K562 (cell line): ENCODE data around the gene TLX2.

ENCODE experiments used
- ARID2 ChIP-seq: fragments of 450-650 bp; IDR thresholded peaks from 2 replicates; pipeline ENCODE4 v1.6.1; 2017; ENCODE audit warnings: antibody characterized with exemption, mild to moderate bottlenecking
- BHLHE40 ChIP-seq: IDR thresholded peaks from 2 replicates; pipeline ENCODE4 v1.6.1; 2011; ENCODE audit warnings: low read length, improper control_type of control experiment
- CHCHD3 ChIP-seq: fragments of 250-450 bp; sonication (Bioruptor Pico); IDR thresholded peaks from 2 replicates; pipeline ENCODE4 v2.1.2; 2022; ENCODE audit warnings: mild to moderate bottlenecking
- EHMT2 ChIP-seq: fragments of 450-650 bp; IDR thresholded peaks from 2 replicates; pipeline ENCODE4 v1.6.1; 2018; ENCODE audit warnings: antibody characterized with exemption
- EP300 ChIP-seq: IDR thresholded peaks from 2 replicates; pipeline ENCODE4 v1.6.1; 2012; ENCODE audit warnings: low read length, improper control_type of control experiment
- MYC ChIP-seq, 2 experiments: fragments of 250-450 bp in 1 of 2; sonication (Bioruptor Pico) in 1 of 2; IDR thresholded peaks; 2 replicates each; pipeline versions ENCODE4 v1.5.1 to v1.6.1; 2012 to 2021; ENCODE audit warnings: low read depth in 2 of 2, borderline replicate concordance in 1 of 2, improper control_type of control experiment in 1 of 2, low read length in 1 of 2, mild to moderate bottlenecking in 1 of 2, moderate library complexity in 1 of 2
- NRF1 ChIP-seq, 2 experiments: fragments of 450-650 bp; IDR thresholded peaks in 1 of 2; conservative IDR thresholded peaks in 1 of 2; 2 replicates each; pipeline ENCODE4 v1.6.1; 2014; ENCODE audit warnings: mild to moderate bottlenecking in 2 of 2
- PCBP2 ChIP-seq: fragments of 200-400 bp; formaldehyde crosslinking; IDR thresholded peaks from 2 replicates; pipeline ENCODE4 v1.6.1; 2018; ENCODE audit warnings: low read length, low read depth, mild to moderate bottlenecking, moderate library complexity; ENCODE audit not compliant: poor library complexity, severe bottlenecking
- SRSF1 ChIP-seq: fragments of 200-400 bp; formaldehyde crosslinking; IDR thresholded peaks from 2 replicates; pipeline ENCODE4 v1.6.1; 2017; ENCODE audit warnings: mild to moderate bottlenecking, low read depth, low read length, moderate library complexity
- TEAD4 ChIP-seq, 2 experiments: sonication (generic) in 1 of 2; formaldehyde crosslinking in 1 of 2; IDR thresholded peaks; 2 replicates each; pipeline versions ENCODE4 v1.6.1 to v1.8.0; 2012 to 2022; ENCODE audit warnings: borderline replicate concordance in 1 of 2, inconsistent platforms in 1 of 2, low read length in 1 of 2, mild to moderate bottlenecking in 1 of 2, missing genetic modification reagents in 1 of 2
- YY1 ChIP-seq, 3 experiments: IDR thresholded peaks; 2 replicates each; pipeline ENCODE4 v1.6.1; 2011; ENCODE audit warnings: low read length in 2 of 3, mild to moderate bottlenecking in 2 of 3, moderate library complexity in 2 of 3, borderline replicate concordance in 1 of 3, control low read depth in 1 of 3, low read depth in 1 of 3; ENCODE audit not compliant: insufficient read depth in 3 of 3, insufficient replicate concordance in 2 of 3, control insufficient read depth in 1 of 3, insufficient read length in 1 of 3; ENCODE audit errors: extremely low read depth in 1 of 3
- TF ChIP-seq, protein P1 (sequence below): sonication (generic); formaldehyde crosslinking; IDR thresholded peaks from 2 replicates; pipeline ENCODE4 v1.5.0; 2020; ENCODE audit warnings: missing genetic modification reagents
- TF ChIP-seq, protein P2 (sequence below), 2 experiments: IDR thresholded peaks in 1 of 2; conservative IDR thresholded peaks in 1 of 2; 2 replicates each; pipeline ENCODE4 v1.6.1; 2016; ENCODE audit warnings: low read depth in 2 of 2, mild to moderate bottlenecking in 1 of 2, missing compliant biosample characterization in 1 of 2, missing genetic modification characterization in 1 of 2, moderate library complexity in 1 of 2
- TF ChIP-seq, protein P3 (sequence below): fragments of 250-450 bp; sonication (Bioruptor Pico); IDR thresholded peaks from 2 replicates; pipeline ENCODE4 v1.8.0; 2021; ENCODE audit warnings: moderate library complexity, mild to moderate bottlenecking, inconsistent platforms

DNA sequence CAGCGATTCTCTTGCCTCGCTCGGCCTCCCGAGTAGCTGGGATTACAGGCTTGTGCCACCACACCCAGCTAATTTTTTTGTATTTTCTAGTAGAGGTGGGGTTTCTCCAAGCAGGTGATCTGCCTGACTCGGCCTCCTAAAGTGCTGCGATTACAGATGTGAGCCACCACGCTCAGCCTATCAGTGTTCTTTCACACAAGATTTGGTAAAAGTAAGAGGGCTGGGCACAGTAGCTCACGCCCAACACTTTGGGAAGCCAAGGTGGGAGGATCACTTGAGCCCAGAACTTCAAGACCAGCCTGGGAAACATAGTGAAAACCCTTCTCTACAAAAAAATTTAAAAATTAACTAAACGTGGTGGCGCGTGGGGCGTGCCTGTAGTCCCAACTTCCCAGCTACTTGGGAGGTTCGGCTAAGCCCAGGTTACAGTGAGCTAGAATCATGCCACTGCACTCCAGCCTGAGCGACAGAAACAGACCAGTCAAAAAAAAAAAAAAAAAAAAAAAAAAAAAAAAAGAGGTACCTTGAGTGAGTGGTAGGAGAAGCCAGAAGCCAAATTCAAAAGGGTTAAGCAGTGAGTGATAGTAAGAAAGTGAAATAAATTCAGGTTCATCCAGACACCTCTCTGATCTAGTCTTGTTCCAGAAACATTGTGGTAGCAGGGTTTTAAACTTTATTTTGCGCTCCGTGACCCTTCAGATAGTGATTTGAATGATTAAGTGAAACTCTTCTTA lies 42.8 kb upstream of the TLX2 start:
- TF ChIP-seq CHCHD3 (CRISPR knock-in tag) (no peak), NRF1 (conservative IDR thresholded peaks at IDR 0.05 in 1 of 2, IDR thresholded peaks at IDR 0.05 in 1 of 2) (no peak), ARID2 (no peak), PCBP2 (no peak), EHMT2 (no peak), EP300 (no peak), SRSF1 (no peak), TEAD4 (IDR thresholded peaks at IDR 0.05; ENCODE audit: low read length) (no peak), TEAD4 (CRISPR knock-in tag; IDR thresholded peaks at IDR 0.05; ENCODE audit: borderline replicate concordance) (no peak), BHLHE40 (no peak), MYC (IDR thresholded peaks at IDR 0.05; ENCODE audit: low read depth, low read length) (no peak), MYC (CRISPR knock-in tag; IDR thresholded peaks at IDR 0.05; ENCODE audit: borderline replicate concordance, low read depth) (no peak), YY1 (IDR thresholded peaks at IDR 0.05; ENCODE audit: borderline replicate concordance in 1 of 3, control insufficient read depth in 1 of 3, extremely low read depth in 1 of 3, insufficient read depth in 3 of 3, insufficient read length in 1 of 3, insufficient replicate concordance in 2 of 3, low read depth in 1 of 3, low read length in 2 of 3) (no peak)
- TF ChIP-seq, protein P1, sequence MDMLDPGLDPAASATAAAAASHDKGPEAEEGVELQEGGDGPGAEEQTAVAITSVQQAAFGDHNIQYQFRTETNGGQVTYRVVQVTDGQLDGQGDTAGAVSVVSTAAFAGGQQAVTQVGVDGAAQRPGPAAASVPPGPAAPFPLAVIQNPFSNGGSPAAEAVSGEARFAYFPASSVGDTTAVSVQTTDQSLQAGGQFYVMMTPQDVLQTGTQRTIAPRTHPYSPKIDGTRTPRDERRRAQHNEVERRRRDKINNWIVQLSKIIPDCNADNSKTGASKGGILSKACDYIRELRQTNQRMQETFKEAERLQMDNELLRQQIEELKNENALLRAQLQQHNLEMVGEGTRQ, result no peak
- TF ChIP-seq, protein P2, sequence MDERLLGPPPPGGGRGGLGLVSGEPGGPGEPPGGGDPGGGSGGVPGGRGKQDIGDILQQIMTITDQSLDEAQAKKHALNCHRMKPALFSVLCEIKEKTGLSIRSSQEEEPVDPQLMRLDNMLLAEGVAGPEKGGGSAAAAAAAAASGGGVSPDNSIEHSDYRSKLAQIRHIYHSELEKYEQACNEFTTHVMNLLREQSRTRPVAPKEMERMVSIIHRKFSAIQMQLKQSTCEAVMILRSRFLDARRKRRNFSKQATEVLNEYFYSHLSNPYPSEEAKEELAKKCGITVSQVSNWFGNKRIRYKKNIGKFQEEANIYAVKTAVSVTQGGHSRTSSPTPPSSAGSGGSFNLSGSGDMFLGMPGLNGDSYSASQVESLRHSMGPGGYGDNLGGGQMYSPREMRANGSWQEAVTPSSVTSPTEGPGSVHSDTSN (CRISPR knock-in tag; IDR thresholded peaks at IDR 0.05; ENCODE audit: low read depth), result no peak
- TF ChIP-seq, protein P2 (tag; conservative IDR thresholded peaks at IDR 0.05; ENCODE audit: low read depth), result no peak
- TF ChIP-seq, protein P3, sequence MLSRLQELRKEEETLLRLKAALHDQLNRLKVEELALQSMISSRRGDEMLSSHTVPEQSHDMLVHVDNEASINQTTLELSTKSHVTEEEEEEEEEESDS (CRISPR knock-in tag), result no peak
